Uterus (tissue), 4 donors: ENCODE results near the gene TSC22D2. TPM values are rescaled to one million over a fixed set of nuclear protein-coding genes. Genes with fewer than 3 reads are reported as not detected.

Source experiments
- DNase-seq, 2 donors: peaks; one replicate each; pipeline ENCODE4 v3.0.0-alpha.2; 2019 to 2020
- H3K27ac ChIP-seq, 2 donors: fragments of 200-600 bp; sonication (generic); 1 replicate in 1 of 2; 2 replicates in 1 of 2; pipeline ENCODE4 v1.5.1; 2016 to 2018
- H3K27me3 ChIP-seq, 2 donors: fragments of 200-600 bp; sonication (generic); one replicate each; pipeline ENCODE4 v1.5.1; 2018 to 2019; ENCODE audit warnings: control low read depth in 1 of 2
- H3K36me3 ChIP-seq, 2 donors: fragments of 200-600 bp; sonication (generic); one replicate each; pipeline ENCODE4 v1.5.1; 2019; ENCODE audit warnings: control low read depth in 1 of 2
- H3K4me1 ChIP-seq, 2 donors: fragments of 200-600 bp; sonication (generic); one replicate each; pipeline ENCODE4 v1.5.1; 2018 to 2019; ENCODE audit warnings: control low read depth in 1 of 2
- H3K4me3 ChIP-seq, 2 donors: fragments of 200-600 bp; sonication (generic); 1 replicate in 1 of 2; 2 replicates in 1 of 2; pipeline ENCODE4 v1.5.1; 2018 to 2019; ENCODE audit warnings: mild to moderate bottlenecking in 1 of 2
- H3K9me3 ChIP-seq, 2 donors: fragments of 200-600 bp; sonication (generic); one replicate each; pipeline ENCODE4 v1.5.1; 2019; ENCODE audit warnings: control low read depth in 1 of 2
- CTCF ChIP-seq, 4 experiments: fragments of 200-600 bp in 2 of 4; fragments of 450-650 bp in 2 of 4; sonication (generic) in 2 of 4; IDR thresholded peaks; one replicate each; pipeline ENCODE4 v1.5.1; 2016 to 2019; ENCODE audit warnings: antibody characterized with exemption in 4 of 4, mild to moderate bottlenecking in 2 of 4, moderate library complexity in 1 of 4
- POLR2A ChIP-seq, 2 donors: fragments of 450-650 bp; IDR thresholded peaks; one replicate each; pipeline ENCODE4 v1.6.1; 2016; ENCODE audit warnings: antibody characterized with exemption in 2 of 2, mild to moderate bottlenecking in 1 of 2, moderate library complexity in 1 of 2
- intact Hi-C: fragments of 100-400 bp; cut with DNase I; formaldehyde crosslinking; loops from one replicate; pipeline ENCODE4 v1.15.1; 2023; ENCODE audit warnings: low total_unique reads
- total RNA-seq, 4 donors: library from RNA; depleted of rRNA in 3 of 4; stranded (reverse); fragments of >200 nt in 3 of 4; gene quantifications; one replicate each; pipeline versions ENCODE4 v1.1.0 to v1.2.4, GENCODE V29; 2014 to 2023
- donor health status: DM: yes; HTN: yes; CAD: no.

TSC22D2 gene
- total RNA-seq, 4 donors from 2014 or later: 11.8 to 60.5 (median 23.6) TPM

GRCh38 chr3:150490277-150490986 lies 82.3 kb downstream of the TSC22D2 start:
- TF ChIP-seq POLR2A (IDR thresholded peaks at IDR 0.05) (no peak), CTCF (IDR thresholded peaks at IDR 0.05) (no peak)
- Histone ChIP-seq H3K27me3 (no peaks in the 10 kb centered on the region), H3K4me3 (no peak overlapping the region), H3K4me1 (no peaks in the 10 kb centered on the region), H3K27ac (no peak overlapping the region), H3K36me3 (no peaks in the 10 kb centered on the region), H3K9me3 (no peaks in the 10 kb centered on the region)
- intact Hi-C loops: no loop called here
- DNase-seq: no peak

GRCh38 chr3:150494411-150494977 lies 86.4 kb downstream of the TSC22D2 start:
- H3K27me3 ChIP-seq: no peaks in the 10 kb centered on the region
- H3K27ac ChIP-seq: no peak overlapping the region
- TF ChIP-seq POLR2A (IDR thresholded peaks at IDR 0.05) (no peak), CTCF (IDR thresholded peaks at IDR 0.05) (no peak)
- H3K36me3 ChIP-seq: no peaks in the 10 kb centered on the region
- DNase-seq: no peak
- H3K9me3 ChIP-seq: no peaks in the 10 kb centered on the region
- intact Hi-C loops: no loop called here
- H3K4me1 ChIP-seq: no peaks in the 10 kb centered on the region
- no peak overlapping the region for H3K4me3 ChIP-seq

- no peaks in the 10 kb centered on the region for H3K36me3 ChIP-seq
- TF ChIP-seq CTCF (IDR thresholded peaks at IDR 0.05) (no peak), POLR2A (IDR thresholded peaks at IDR 0.05) (no peak)
- intact Hi-C loops: loop anchor here (5.0 kb wide), 1 partner anchor 208 kb away; no protein-coding TSS in a partner anchor
- no peak overlapping the region for H3K4me3 ChIP-seq
- H3K4me1 ChIP-seq: no peaks in the 10 kb centered on the region
- no peaks in the 10 kb centered on the region for H3K9me3 ChIP-seq
- no peaks in the 10 kb centered on the region for H3K27me3 ChIP-seq
- no peak overlapping the region for H3K27ac ChIP-seq
- DNase-seq: no peak
These were observed 87.1 kb downstream of the TSC22D2 start for GRCh38 chr3:150495149-150495548.

GRCh38 chr3:150495563-150496168 lies 87.6 kb downstream of the TSC22D2 start:
- no peak for DNase-seq
- no peaks in the 10 kb centered on the region for H3K36me3 ChIP-seq

More at GRCh38 chr3:150495563-150496168, 87.6 kb downstream of the TSC22D2 start:
- TF ChIP-seq POLR2A (IDR thresholded peaks at IDR 0.05) (no peak), CTCF (IDR thresholded peaks at IDR 0.05) (peak; percentile 73 to 82 (median 77))
- Histone ChIP-seq H3K27ac (no peak overlapping the region), H3K27me3 (no peaks in the 10 kb centered on the region), H3K4me1 (no peaks in the 10 kb centered on the region), H3K4me3 (no peak overlapping the region), H3K9me3 (no peaks in the 10 kb centered on the region)
- intact Hi-C loops: loop anchor here (5.0 kb wide), 1 partner anchor 208 kb away; no protein-coding TSS in a partner anchor
